ENCODE results near the gene PIK3R3.
A peak's percentile ranks its signal among the peaks of the same experiment; 100 is the strongest.

The PIK3R3 gene

GRCh38 chr1:46158312-46159281 lies 26.2 kb upstream of the PIK3R3 start:
- no peak for DNase-seq (ENCODE audit: low read depth in 1 of 2, low spot score in 1 of 2)

- no peak for DNase-seq (ENCODE audit: low read depth in 1 of 2, low spot score in 1 of 2)
Measured at GRCh38 chr1:46157916-46158311, 25.5 kb upstream of the PIK3R3 start.

GRCh38 chr1:46153732-46154131 lies 21.3 kb upstream of the PIK3R3 start:
- no peak for DNase-seq (ENCODE audit: low read depth in 1 of 2, low spot score in 1 of 2)

GRCh38 chr1:46153228-46153627 lies 20.8 kb upstream of the PIK3R3 start:
- DNase-seq (ENCODE audit: low read depth in 1 of 2, low spot score in 1 of 2), result no peak

- no peak for DNase-seq (ENCODE audit: low read depth in 1 of 2, low spot score in 1 of 2)
Measured at GRCh38 chr1:46152016-46152415, 19.6 kb upstream of the PIK3R3 start.

- DNase-seq (ENCODE audit: low read depth in 1 of 2, low spot score in 1 of 2), result no peak
Measured at GRCh38 chr1:46150085-46150484, 17.7 kb upstream of the PIK3R3 start.

GRCh38 chr1:46148318-46148717 lies 15.9 kb upstream of the PIK3R3 start:
- no peak for DNase-seq (ENCODE audit: low read depth in 1 of 2, low spot score in 1 of 2)

- DNase-seq (ENCODE audit: low read depth in 1 of 2, low spot score in 1 of 2), result no peak
Measured at GRCh38 chr1:46137916-46138315, 5.5 kb upstream of the PIK3R3 start.

- DNase-seq (ENCODE audit: low read depth in 1 of 2, low spot score in 1 of 2), result no peak
Measured at GRCh38 chr1:46136711-46137110, 4.3 kb upstream of the PIK3R3 start.

GRCh38 chr1:46134660-46135331 lies 2.4 kb upstream of the PIK3R3 start:
- no peak for DNase-seq (ENCODE audit: low read depth in 1 of 2, low spot score in 1 of 2)

- DNase-seq (ENCODE audit: low read depth in 1 of 2, low spot score in 1 of 2), result no peak
Measured at GRCh38 chr1:46133781-46134350, 1.4 kb upstream of the PIK3R3 start.

GRCh38 chr1:46133181-46133658 lies 791 bp upstream of the PIK3R3 start:
- DNase-seq (ENCODE audit: low read depth in 1 of 2, low spot score in 1 of 2), result no peak

GRCh38 chr1:46131712-46132528 lies 509 bp downstream of the PIK3R3 start:
- DNase-seq (ENCODE audit: low read depth in 1 of 2, low spot score in 1 of 2), result peak in 1 of 2 donors; percentile 1

- DNase-seq (ENCODE audit: low read depth in 1 of 2, low spot score in 1 of 2), result no peak
Measured at GRCh38 chr1:46131093-46131492, 1.3 kb downstream of the PIK3R3 start.

- no peak for DNase-seq (ENCODE audit: low read depth in 1 of 2, low spot score in 1 of 2)
Measured at GRCh38 chr1:46130606-46131005, 1.8 kb downstream of the PIK3R3 start.

- DNase-seq (ENCODE audit: low read depth in 1 of 2, low spot score in 1 of 2), result no peak
Measured at GRCh38 chr1:46130121-46130520, 2.3 kb downstream of the PIK3R3 start.

- DNase-seq (ENCODE audit: low read depth in 1 of 2, low spot score in 1 of 2), result no peak
Measured at GRCh38 chr1:46128344-46128743, 4.1 kb downstream of the PIK3R3 start.

- DNase-seq (ENCODE audit: low read depth in 1 of 2, low spot score in 1 of 2), result no peak
Measured at GRCh38 chr1:46118856-46119255, 13.6 kb downstream of the PIK3R3 start.

GRCh38 chr1:46117810-46118494 lies 14.5 kb downstream of the PIK3R3 start:
- no peak for DNase-seq (ENCODE audit: low read depth in 1 of 2, low spot score in 1 of 2)

- no peak for DNase-seq (ENCODE audit: low read depth in 1 of 2, low spot score in 1 of 2)
Measured at GRCh38 chr1:46114925-46115603, 17.4 kb downstream of the PIK3R3 start.

Data from stimulated activated CD4-positive, alpha-beta T cell treated with anti-CD3 and anti-CD28 coated beads, Interleukin-15, amount 100 ng/mL, for 1 hour (primary cell).